HL-60 (cell line): Measurements from ENCODE around the gene EFHC2.

Source experiments
- DNase-seq, 2 experiments: peaks; one replicate each; pipeline ENCODE4 v3.0.0-alpha.2; 2010 to 2020; ENCODE audit warnings: low read depth in 1 of 2, low spot score in 1 of 2
- H3K27ac ChIP-seq: fragments of 250-450 bp; sonication (Bioruptor Pico); replicated peaks from 2 replicates; pipeline ENCODE4 v1.5.1; 2020; ENCODE audit warnings: mild to moderate bottlenecking, moderate library complexity
- H3K27me3 ChIP-seq: fragments of 250-450 bp; sonication (Bioruptor Pico); 2 replicates; pipeline ENCODE4 v1.5.1; 2021; ENCODE audit warnings: mild to moderate bottlenecking, moderate library complexity; ENCODE audit not compliant: insufficient read depth, poor library complexity, severe bottlenecking
- H3K4me3 ChIP-seq: replicated peaks from 2 replicates; pipeline ENCODE4 v1.5.1; 2011; ENCODE audit warnings: mild to moderate bottlenecking, control low read depth, low read length; ENCODE audit not compliant: insufficient read depth
- GABPA ChIP-seq: IDR thresholded peaks from 2 replicates; pipeline ENCODE4 v1.6.1; 2012; ENCODE audit warnings: low read depth
- POLR2AphosphoS5 ChIP-seq: IDR thresholded peaks from 2 replicates; pipeline ENCODE4 v1.6.1; 2012; ENCODE audit warnings: low read depth
- SPI1 ChIP-seq: IDR thresholded peaks from 2 replicates; pipeline ENCODE4 v1.6.1; 2012; ENCODE audit warnings: low read depth, mild to moderate bottlenecking, borderline replicate concordance
- TF ChIP-seq, protein P1 (sequence below): IDR thresholded peaks from one replicate; pipeline ENCODE4 v1.5.1; 2011; ENCODE audit warnings: low read length, control low read depth, inconsistent platforms; ENCODE audit not compliant: insufficient read depth
- TF ChIP-seq, protein P2 (sequence below): IDR thresholded peaks from 2 replicates; pipeline ENCODE4 v1.6.1; 2012; ENCODE audit warnings: low read depth; ENCODE audit not compliant: insufficient replicate concordance

The EFHC2 gene

DNA sequence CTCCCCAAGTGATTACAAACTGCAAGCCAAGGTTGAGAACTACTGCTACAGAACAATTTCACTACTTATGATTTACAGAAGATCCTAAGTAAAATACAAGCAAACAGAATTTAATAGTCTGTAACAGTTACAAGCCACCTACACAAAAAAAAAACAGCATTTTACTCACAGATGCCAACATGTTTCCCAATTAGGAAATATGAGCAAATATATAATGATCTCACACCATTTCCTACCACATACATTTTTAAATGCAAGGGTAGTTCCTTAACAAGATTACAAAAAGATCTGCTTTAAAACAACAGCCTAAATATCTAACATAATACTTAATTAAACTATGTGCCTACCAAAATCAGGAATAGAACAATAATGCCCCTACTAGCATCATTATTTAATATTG lies 63.4 kb downstream of the EFHC2 start:
- H3K4me3 ChIP-seq = no peak overlapping the region
- no peak overlapping the region for H3K27ac ChIP-seq
- DNase-seq = no peak
- H3K27me3 ChIP-seq = no peaks in the 10 kb centered on the region
- TF ChIP-seq, protein P1, sequence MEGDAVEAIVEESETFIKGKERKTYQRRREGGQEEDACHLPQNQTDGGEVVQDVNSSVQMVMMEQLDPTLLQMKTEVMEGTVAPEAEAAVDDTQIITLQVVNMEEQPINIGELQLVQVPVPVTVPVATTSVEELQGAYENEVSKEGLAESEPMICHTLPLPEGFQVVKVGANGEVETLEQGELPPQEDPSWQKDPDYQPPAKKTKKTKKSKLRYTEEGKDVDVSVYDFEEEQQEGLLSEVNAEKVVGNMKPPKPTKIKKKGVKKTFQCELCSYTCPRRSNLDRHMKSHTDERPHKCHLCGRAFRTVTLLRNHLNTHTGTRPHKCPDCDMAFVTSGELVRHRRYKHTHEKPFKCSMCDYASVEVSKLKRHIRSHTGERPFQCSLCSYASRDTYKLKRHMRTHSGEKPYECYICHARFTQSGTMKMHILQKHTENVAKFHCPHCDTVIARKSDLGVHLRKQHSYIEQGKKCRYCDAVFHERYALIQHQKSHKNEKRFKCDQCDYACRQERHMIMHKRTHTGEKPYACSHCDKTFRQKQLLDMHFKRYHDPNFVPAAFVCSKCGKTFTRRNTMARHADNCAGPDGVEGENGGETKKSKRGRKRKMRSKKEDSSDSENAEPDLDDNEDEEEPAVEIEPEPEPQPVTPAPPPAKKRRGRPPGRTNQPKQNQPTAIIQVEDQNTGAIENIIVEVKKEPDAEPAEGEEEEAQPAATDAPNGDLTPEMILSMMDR = no peak
- TF ChIP-seq SPI1 = no peak
- TF ChIP-seq, protein P2, sequence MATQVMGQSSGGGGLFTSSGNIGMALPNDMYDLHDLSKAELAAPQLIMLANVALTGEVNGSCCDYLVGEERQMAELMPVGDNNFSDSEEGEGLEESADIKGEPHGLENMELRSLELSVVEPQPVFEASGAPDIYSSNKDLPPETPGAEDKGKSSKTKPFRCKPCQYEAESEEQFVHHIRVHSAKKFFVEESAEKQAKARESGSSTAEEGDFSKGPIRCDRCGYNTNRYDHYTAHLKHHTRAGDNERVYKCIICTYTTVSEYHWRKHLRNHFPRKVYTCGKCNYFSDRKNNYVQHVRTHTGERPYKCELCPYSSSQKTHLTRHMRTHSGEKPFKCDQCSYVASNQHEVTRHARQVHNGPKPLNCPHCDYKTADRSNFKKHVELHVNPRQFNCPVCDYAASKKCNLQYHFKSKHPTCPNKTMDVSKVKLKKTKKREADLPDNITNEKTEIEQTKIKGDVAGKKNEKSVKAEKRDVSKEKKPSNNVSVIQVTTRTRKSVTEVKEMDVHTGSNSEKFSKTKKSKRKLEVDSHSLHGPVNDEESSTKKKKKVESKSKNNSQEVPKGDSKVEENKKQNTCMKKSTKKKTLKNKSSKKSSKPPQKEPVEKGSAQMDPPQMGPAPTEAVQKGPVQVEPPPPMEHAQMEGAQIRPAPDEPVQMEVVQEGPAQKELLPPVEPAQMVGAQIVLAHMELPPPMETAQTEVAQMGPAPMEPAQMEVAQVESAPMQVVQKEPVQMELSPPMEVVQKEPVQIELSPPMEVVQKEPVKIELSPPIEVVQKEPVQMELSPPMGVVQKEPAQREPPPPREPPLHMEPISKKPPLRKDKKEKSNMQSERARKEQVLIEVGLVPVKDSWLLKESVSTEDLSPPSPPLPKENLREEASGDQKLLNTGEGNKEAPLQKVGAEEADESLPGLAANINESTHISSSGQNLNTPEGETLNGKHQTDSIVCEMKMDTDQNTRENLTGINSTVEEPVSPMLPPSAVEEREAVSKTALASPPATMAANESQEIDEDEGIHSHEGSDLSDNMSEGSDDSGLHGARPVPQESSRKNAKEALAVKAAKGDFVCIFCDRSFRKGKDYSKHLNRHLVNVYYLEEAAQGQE = no peak
- TF ChIP-seq GABPA = no peak
- no peak for TF ChIP-seq POLR2AphosphoS5

DNA sequence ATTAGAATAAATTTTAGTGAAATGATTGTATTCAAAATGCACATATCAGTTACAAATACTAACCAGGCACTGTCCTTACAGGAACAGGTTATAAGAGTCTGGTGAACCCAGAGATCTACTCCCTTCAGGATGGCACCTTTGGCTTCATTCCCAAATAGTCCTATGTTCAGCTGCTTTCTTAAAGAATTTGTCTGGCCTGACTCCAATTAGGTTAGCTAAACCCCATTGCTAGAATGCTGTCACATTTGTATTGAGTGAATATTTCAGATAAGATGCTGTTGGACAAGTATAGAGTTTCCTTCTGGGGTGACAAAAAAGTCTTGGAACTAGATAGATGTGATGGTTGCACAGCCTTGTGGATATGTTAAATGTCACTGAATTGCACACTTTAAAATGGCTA lies 69.4 kb downstream of the EFHC2 start:
- H3K27me3 ChIP-seq = no peaks in the 10 kb centered on the region
- no peak for DNase-seq
- no peak overlapping the region for H3K27ac ChIP-seq
- TF ChIP-seq, protein P2 = no peak
- TF ChIP-seq GABPA (no peak), POLR2AphosphoS5 (no peak), SPI1 (no peak)
- TF ChIP-seq, protein P1 = no peak
- no peak overlapping the region for H3K4me3 ChIP-seq

DNA sequence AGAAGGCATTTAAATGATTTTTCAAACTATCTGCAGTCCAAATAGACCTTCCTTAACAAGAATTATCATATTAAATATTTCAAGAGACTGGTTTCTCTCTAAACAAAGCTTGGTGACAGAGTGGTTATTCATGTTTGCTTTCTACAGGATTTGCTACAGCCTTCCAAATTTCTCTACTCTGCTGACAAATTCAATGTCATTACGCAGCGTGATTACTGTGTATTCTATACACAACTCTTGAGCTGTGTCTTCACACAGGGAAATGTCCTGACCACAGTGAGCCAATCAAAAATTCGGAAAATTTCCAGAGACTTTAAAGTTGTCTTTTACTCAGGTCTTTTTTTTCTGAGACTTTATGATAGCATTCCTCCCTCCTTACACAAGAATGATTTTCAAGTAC lies 75.6 kb downstream of the EFHC2 start:
- no peak for DNase-seq
- Histone ChIP-seq H3K27me3 (no peaks in the 10 kb centered on the region), H3K27ac (no peak overlapping the region), H3K4me3 (no peak overlapping the region)
- TF ChIP-seq, protein P2 = no peak
- TF ChIP-seq, protein P1 = no peak
- TF ChIP-seq GABPA (no peak), SPI1 (no peak), POLR2AphosphoS5 (no peak)
